Measurements from ENCODE around the gene CEP120. TPM values are rescaled to one million over a fixed set of nuclear protein-coding genes. Genes with fewer than 3 reads are reported as not detected.
A peak's percentile ranks its signal among the peaks of the same experiment; 100 is the strongest.

CEP120 gene
- total and polyA plus RNA-seq, 2 of the 4 experiments (the other 2 are of a cell fraction) = 6.7 to 46.1 TPM

GRCh38 chr5:123428521-123429220 is 5.5 kb upstream of the CEP120 start:
- H2BK20ac ChIP-seq (ENCODE audit: low read depth, low read length) = peak overlapping the region; percentile 60
- CTCF ChIA-PET = no interaction called here
- H3K14ac ChIP-seq (replicated peaks; ENCODE audit: low read depth, low read length) = peak overlapping the region; percentile 46; the same call in 1 of the 2 replicates
- no peak overlapping the region for H3K4me2 ChIP-seq (ENCODE audit: low read depth, low read length)
- peaks cover 4% of the 10 kb centered on the region; the same call in 1 of the 2 replicates for H3K4me1 ChIP-seq (ENCODE audit: control insufficient read depth, insufficient read depth, low read length)
- no peak overlapping the region for H2BK5ac ChIP-seq (ENCODE audit: low read depth, low read length, poor library complexity, severe bottlenecking)
- intact Hi-C loops (cut with micrococcal nuclease) = no loop called here
- H2AK9ac ChIP-seq (replicated peaks; ENCODE audit: low read depth, low read length, poor library complexity) = peak overlapping the region; percentile 69
- peak overlapping the region; percentile 87; the same call in 1 of the 2 replicates for H4K91ac ChIP-seq (ENCODE audit: insufficient read depth, low read depth, low read length)
- dilution Hi-C loops (cut with HindIII; ENCODE audit: low sequenced_read_pairs, unreplicated experiment) = no loop called here
- peak overlapping the region; percentile 41; the same call in 1 of the 2 replicates for H3K56ac ChIP-seq (ENCODE audit: extremely low read depth, insufficient read depth, low read length)
- no peak overlapping the region for H3K9ac ChIP-seq (ENCODE audit: low read depth, low read length)
- no peak overlapping the region; the same call in 1 of the 2 replicates for H3K23ac ChIP-seq (ENCODE audit: low read depth, low read length)
- BruUV-seq (replicated peaks) = no TSS peak
- peak overlapping the region; percentile 69; the same call in 1 of the 2 replicates for H3K18ac ChIP-seq (ENCODE audit: low read depth, low read length)
- no peaks in the 10 kb centered on the region for H4K20me1 ChIP-seq (ENCODE audit: insufficient read depth, low read length)
- H3K4me3 ChIP-seq (ENCODE audit: insufficient read depth, low read depth, low read length) = no peak overlapping the region
- H3K9me1 ChIP-seq (ENCODE audit: insufficient read depth, low read length) = peaks cover 3% of the 10 kb centered on the region; the same call in 1 of the 2 replicates
- in situ Hi-C loops (cut with MboI; ENCODE audit: low sequenced_read_pairs) = no loop called here
- no peaks in the 10 kb centered on the region for H3K36me3 ChIP-seq (ENCODE audit: control insufficient read depth, insufficient read depth, low read length)
- H3K79me1 ChIP-seq (ENCODE audit: low read depth in 1 of 2, low read length in 2 of 2) = no peaks in the 10 kb centered on the region
- peak overlapping the region; percentile 41; the same call in 1 of the 2 replicates for H3K27ac ChIP-seq (ENCODE audit: insufficient read depth, low read length)
- H3K9me3 ChIP-seq (ENCODE audit: control insufficient read depth, insufficient read depth, low read length) = no peaks in the 10 kb centered on the region
- no peak overlapping the region for H2AFZ ChIP-seq (replicated peaks; ENCODE audit: low read length, poor library complexity)
- H2BK120ac ChIP-seq (ENCODE audit: low read depth, low read length) = peak overlapping the region; percentile 92
- peak overlapping the region; percentile 91 for H2BK15ac ChIP-seq (ENCODE audit: low read depth, low read length)
- 0 out of 2 replicates have a peak, but pooled peaks have one; percentile 2 for TF ChIP-seq CEBPB (IDR thresholded peaks at IDR 0.05; ENCODE audit: low read depth, low read length)
- TF ChIP-seq RFX5 (IDR thresholded peaks at IDR 0.05; ENCODE audit: low read depth, low read length) = no peak
- H4K8ac ChIP-seq (ENCODE audit: low read depth in 2 of 2, low read length in 2 of 2) = peak overlapping the region; percentile 75 to 83; a peak in 3 of 4 replicates
- H2AK5ac ChIP-seq (ENCODE audit: low read depth, low read length) = peak overlapping the region; percentile 48
- H4K5ac ChIP-seq (ENCODE audit: low read depth, low read length) = peak overlapping the region; percentile 59; the same call in 1 of the 2 replicates
- no peak for DNase-seq
- no peak for ATAC-seq (ENCODE audit: low read depth)
- H3K27me3 ChIP-seq (ENCODE audit: control insufficient read depth, insufficient read depth, low read length) = no peaks in the 10 kb centered on the region
- POLR2A ChIA-PET (ENCODE audit: unreplicated experiment) = no interaction called here
- peak overlapping the region; percentile 86; the same call in 1 of the 2 replicates for H3K4ac ChIP-seq (ENCODE audit: low read depth, low read length)
- WGBS, 2 experiments (ENCODE audit: extremely low coverage in 2 of 2, insufficient read length in 1 of 2) = no CpG with 5 or more reads among the region's 3 CpGs

Data from IMR-90 (cell line).